GM19372 (cell line): ENCODE measurements around the gene TTC13.

ENCODE experiments used
- ATAC-seq: cut with Tn5 transposase; IDR thresholded peaks from one replicate; pipeline ENCODE4 v1.9.1; 2021; ENCODE audit warnings: mild to moderate bottlenecking, low read depth, moderate library complexity; ENCODE audit not compliant: unreplicated experiment

Gene TTC13

GRCh38 chr1:230877924-230878590 lies 100.6 kb downstream of the TTC13 start:
- ATAC-seq: no peak

- no peak for ATAC-seq
Measured at GRCh38 chr1:230877146-230877923, 101.3 kb downstream of the TTC13 start.

DNA sequence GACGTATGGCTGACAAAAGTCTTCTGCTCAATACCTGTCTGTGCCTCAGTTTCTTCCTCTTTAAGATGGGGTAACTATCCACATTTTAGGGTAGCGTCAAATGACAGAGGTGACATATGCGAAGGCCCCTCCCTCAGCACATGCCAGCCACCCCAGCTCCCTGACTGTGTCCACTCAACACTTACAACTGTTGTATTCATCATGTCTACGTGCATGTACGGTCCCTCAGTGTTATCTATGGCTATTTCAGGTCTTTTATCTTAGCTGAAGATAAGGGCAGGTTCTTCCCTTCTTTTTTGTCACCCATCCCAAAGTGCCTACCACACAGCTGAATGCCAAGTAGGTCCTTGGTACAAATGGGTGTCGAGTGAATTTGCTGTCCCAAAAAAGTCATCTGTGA lies 102.0 kb downstream of the TTC13 start:
- ATAC-seq: no peak

GRCh38 chr1:230875370-230875769 lies 103.3 kb downstream of the TTC13 start:
- ATAC-seq: no peak

- ATAC-seq: no peak
Measured at GRCh38 chr1:230870916-230871315, 107.7 kb downstream of the TTC13 start.

- no peak for ATAC-seq
Measured at GRCh38 chr1:230869500-230869899, 109.2 kb downstream of the TTC13 start.

DNA sequence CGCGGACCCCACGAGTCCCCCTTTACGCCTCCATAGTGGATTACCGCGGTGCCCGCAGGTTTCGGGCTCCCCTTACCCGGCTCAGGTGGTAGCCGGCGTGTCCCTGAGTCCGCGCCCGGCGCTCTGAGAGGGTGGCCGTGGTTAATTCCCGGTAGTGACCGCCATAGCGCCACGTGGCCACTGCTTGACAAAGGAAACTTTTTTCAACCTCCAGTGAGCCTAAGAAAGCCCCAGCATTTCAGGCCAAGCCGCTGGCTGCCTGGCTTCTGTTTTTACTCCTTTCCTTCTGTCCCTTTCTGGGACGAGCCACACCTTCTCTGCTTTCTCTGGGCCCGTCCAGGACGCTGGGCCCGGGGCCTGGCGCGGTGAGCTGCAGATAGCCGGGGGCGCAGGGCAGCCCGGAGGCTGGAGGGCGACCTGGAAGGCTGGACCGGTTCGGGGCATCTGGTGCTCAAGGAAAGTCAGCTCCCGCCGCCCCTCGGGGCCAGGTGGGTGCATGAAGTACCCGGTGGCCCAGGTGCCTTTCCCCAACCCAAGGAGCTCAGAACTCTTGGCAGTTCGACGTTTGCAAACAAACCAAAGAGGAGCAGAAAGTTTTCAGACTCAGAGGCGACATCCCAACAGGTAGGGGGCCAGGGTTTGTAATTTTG lies 109.8 kb downstream of the TTC13 start:
- ATAC-seq: peak; percentile 43

GRCh38 chr1:230867903-230868735 lies 110.5 kb downstream of the TTC13 start, which contains the start of gene C1orf198:
Gene C1orf198 (minus strand): TSS chr1:230868521. CDS start chr1:230868512, 9 bp downstream.
- ATAC-seq: peak; percentile 77

DNA sequence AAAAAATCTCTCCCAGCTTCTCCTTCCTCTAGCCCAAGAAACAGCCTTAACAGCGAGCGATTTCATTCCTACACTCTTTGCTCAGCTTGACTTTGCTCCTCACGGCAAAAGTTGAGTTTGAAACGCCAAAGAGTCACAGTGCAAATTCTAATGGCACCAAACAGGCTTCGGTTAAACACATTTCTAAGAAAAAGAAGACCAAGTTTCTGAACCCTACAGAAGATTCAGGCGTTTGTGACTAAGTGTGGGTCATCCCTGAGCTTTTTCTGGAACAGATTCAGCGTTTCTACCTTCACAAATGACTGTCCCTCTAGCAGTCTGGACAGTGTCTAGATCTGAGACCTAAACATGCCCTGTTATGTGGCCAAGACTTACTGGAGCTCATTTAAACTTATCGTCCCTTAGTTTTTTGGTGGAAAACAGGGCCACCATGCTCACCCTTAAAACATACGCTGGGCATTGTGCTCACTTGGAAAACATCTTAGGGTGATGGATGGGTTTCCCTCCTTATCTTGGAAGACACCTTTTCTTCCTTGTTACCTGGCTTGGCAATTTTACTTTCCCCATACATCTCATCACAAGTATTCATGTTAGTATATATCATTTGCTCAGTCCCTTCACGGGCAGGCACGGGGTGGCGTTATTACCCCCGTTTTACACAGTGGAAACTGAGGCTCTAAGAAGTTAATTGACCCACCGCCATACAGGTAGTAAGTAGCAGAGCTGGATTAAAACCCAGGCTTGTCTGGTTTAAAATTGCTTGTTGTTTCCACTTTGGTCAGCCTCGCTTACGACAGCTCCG lies 111.4 kb downstream of the TTC13 start:
- no peak for ATAC-seq

- no peak for ATAC-seq
Measured at GRCh38 chr1:230866171-230867070, 112.2 kb downstream of the TTC13 start.

DNA sequence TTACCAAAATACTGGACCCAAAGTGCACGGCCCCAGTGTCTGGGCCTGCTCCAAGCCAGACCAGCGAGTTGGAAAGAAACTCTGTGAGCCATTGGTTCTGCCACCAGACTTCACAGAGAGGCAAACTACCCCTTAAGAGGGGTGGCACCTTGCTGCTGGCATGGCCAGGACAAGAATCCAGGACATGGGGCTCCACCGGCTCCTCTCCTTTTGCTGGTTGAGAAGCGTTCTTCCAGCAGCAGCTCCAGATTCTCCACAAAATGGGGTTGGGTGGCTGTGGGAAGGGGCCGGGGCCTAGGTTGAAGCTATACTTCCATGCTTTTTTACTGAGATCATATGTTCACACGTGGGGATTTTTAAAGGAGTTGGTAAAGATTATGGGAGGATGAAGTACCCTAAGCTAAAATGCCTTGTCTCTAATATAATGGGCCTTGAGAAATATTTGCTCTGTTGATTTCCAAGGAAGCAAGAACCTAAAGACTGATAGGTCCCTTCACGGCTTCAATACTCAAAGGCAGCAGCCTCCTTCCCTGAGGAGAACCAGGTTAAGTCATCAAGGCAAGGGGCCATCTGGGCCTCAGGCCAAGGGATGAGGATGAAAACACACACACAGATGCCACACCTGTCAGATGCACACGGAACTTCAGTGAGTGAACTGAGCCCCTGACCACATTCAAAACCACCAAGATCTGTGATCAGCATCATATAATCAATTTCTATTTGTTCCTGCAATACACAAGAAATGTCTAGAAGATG lies 113.4 kb downstream of the TTC13 start:
- no peak for ATAC-seq

DNA sequence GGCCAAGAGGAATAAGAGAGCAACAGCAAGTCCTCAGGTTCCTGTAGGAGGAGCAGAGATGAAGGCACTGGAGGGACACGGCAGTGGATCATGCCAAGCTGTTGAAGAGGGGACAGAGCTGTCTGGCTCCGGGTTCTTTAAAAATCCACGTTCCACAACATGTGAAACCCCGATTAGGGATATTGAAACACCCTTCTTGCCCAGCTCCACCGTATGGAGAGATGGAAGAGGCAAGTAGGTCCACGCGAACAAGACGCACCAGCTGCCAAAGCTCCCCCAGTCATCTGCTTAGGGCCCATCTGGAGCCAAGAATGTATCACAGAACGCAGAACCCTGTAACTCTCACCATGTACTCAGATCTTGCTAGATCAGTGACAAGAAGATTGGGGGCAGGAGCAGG lies 114.2 kb downstream of the TTC13 start:
- ATAC-seq: no peak

- no peak for ATAC-seq
Measured at GRCh38 chr1:230863449-230863848, 115.2 kb downstream of the TTC13 start.

GRCh38 chr1:230861970-230862595 lies 116.6 kb downstream of the TTC13 start:
- no peak for ATAC-seq

GRCh38 chr1:230861489-230861888 lies 117.2 kb downstream of the TTC13 start:
- ATAC-seq: no peak

DNA sequence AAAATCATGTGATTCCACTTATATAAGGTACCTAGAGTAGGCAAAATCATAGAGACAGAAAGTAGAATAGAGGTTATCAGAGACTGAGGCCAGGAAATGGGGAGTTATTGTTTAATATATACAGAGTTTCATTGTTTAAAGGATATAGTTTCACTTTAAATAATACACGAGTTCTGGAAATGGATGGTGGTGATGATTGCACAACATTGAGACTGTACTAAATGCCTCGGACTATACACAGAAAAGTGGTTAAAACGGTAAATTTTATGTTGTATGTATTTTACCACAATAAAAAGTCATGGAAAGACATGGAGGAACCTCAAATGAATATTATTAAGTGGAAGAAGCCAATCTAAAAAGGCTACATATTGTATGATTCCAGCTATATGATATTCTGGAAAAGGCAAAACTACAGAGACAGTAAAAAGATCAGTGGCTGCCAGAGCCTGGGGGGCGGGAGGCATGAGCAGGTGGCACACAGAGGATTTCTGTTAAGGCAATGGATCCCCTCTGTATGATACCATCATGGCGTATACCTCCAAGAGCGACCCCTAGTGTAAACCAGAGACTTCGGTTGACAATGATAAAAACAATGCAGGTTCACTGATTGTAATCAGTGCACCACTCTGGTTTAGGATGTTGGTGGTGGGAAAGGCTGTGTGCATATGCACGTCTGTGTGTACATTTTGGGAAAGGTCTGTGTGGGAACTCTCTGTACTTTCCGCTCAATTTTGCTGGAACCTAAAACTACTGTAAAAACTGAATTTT lies 117.9 kb downstream of the TTC13 start:
- ATAC-seq: no peak
